ENCODE results near the gene MXD1.

DNA sequence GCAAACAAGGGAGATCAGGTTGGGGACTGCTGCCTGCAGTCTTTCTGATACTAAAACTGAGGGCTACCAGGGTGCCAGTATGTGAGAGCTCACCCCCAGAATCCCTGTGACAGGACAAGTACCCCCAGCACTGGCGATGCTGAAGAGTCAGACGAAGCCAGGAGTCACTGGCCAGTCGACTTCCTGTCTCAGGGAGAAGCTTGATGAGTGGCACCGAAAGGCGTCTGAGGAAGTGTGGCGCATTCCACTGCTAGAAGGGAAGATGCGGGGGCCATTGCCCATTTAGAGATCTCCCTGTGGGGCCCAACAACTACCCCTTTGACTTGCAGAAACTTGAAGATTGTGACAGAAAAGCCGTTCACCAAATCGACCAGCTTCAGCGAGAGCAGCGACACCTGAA, 22.0 kb downstream of the MXD1 start:
- TF ChIP-seq, protein P1, sequence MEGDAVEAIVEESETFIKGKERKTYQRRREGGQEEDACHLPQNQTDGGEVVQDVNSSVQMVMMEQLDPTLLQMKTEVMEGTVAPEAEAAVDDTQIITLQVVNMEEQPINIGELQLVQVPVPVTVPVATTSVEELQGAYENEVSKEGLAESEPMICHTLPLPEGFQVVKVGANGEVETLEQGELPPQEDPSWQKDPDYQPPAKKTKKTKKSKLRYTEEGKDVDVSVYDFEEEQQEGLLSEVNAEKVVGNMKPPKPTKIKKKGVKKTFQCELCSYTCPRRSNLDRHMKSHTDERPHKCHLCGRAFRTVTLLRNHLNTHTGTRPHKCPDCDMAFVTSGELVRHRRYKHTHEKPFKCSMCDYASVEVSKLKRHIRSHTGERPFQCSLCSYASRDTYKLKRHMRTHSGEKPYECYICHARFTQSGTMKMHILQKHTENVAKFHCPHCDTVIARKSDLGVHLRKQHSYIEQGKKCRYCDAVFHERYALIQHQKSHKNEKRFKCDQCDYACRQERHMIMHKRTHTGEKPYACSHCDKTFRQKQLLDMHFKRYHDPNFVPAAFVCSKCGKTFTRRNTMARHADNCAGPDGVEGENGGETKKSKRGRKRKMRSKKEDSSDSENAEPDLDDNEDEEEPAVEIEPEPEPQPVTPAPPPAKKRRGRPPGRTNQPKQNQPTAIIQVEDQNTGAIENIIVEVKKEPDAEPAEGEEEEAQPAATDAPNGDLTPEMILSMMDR (IDR thresholded peaks at IDR 0.05): no peak
- no peak for TF ChIP-seq POLR2A (IDR thresholded peaks at IDR 0.05)
- TF ChIP-seq POLR2AphosphoS5 (IDR thresholded peaks at IDR 0.05): no peak

Measured in breast epithelium (tissue), 3 donors.